HepG2 (cell line): ENCODE results near the gene ACTN2. TPM values are rescaled to one million over a fixed set of nuclear protein-coding genes. Genes with fewer than 3 reads are reported as not detected.
A peak's percentile ranks its signal among the peaks of the same experiment; 100 is the strongest.

Experiments
- ATAD3A ChIP-seq: sonication (generic); formaldehyde crosslinking; IDR thresholded peaks from 2 replicates; pipeline ENCODE4 v1.4.0; 2020; ENCODE audit warnings: missing genetic modification reagents
- DR1 ChIP-seq: sonication (generic); formaldehyde crosslinking; IDR thresholded peaks from 2 replicates; pipeline ENCODE4 v1.8.0; 2021; ENCODE audit warnings: mild to moderate bottlenecking, missing genetic modification reagents, inconsistent platforms
- EHMT2 ChIP-seq: fragments of 200-600 bp; sonication (generic); IDR thresholded peaks from 2 replicates; pipeline ENCODE4 v1.7.0; 2017; ENCODE audit warnings: antibody characterized with exemption, low read depth, low read length, borderline replicate concordance
- GTF3A ChIP-seq: sonication (generic); formaldehyde crosslinking; conservative IDR thresholded peaks from 2 replicates; pipeline ENCODE4 v1.4.0; 2020; ENCODE audit warnings: mild to moderate bottlenecking, missing genetic modification reagents
- JDP2 ChIP-seq: sonication (generic); formaldehyde crosslinking; IDR thresholded peaks from 2 replicates; pipeline ENCODE4 v1.8.1; 2022; ENCODE audit warnings: missing genetic modification reagents, borderline replicate concordance
- NR2F1 ChIP-seq, 2 experiments: fragments of 450-650 bp in 1 of 2; formaldehyde crosslinking in 1 of 2; IDR thresholded peaks; 2 replicates each; pipeline versions ENCODE4 v1.5.0 to v1.6.1; 2016 to 2020; ENCODE audit warnings: mild to moderate bottlenecking in 1 of 2, missing compliant biosample characterization in 1 of 2, missing genetic modification reagents in 1 of 2, moderate library complexity in 1 of 2
- PCBP2 ChIP-seq: fragments of 200-400 bp; formaldehyde crosslinking; optimal IDR thresholded peaks from 2 replicates; pipeline ENCODE3; 2018; ENCODE audit warnings: low read length, low read depth; ENCODE audit not compliant: poor library complexity, severe bottlenecking
- RARA ChIP-seq: IDR thresholded peaks from 2 replicates; pipeline ENCODE4 v1.6.1; 2016; ENCODE audit warnings: missing genetic modification reagents, missing compliant biosample characterization
- SALL1 ChIP-seq: sonication (generic); formaldehyde crosslinking; IDR thresholded peaks from 2 replicates; pipeline ENCODE4 v1.8.0; 2022; ENCODE audit warnings: mild to moderate bottlenecking, missing genetic modification reagents
- XBP1 ChIP-seq: sonication (generic); formaldehyde crosslinking; IDR thresholded peaks from 2 replicates; pipeline ENCODE4 v1.5.0; 2020; ENCODE audit warnings: missing genetic modification reagents
- ZFP36L1 ChIP-seq: sonication (generic); formaldehyde crosslinking; IDR thresholded peaks from 2 replicates; pipeline ENCODE4 v1.8.0; 2022; ENCODE audit warnings: mild to moderate bottlenecking, missing genetic modification reagents, moderate library complexity
- ZNF138 ChIP-seq: sonication (generic); formaldehyde crosslinking; IDR thresholded peaks from 2 replicates; pipeline ENCODE4 v1.5.0; 2020; ENCODE audit warnings: mild to moderate bottlenecking, low read depth, missing genetic modification reagents
- ZNF510 ChIP-seq: sonication (generic); formaldehyde crosslinking; IDR thresholded peaks from 2 replicates; pipeline ENCODE4 v1.4.0; 2020; ENCODE audit warnings: low read depth, mild to moderate bottlenecking, missing genetic modification reagents
- ZNF546 ChIP-seq: sonication (generic); formaldehyde crosslinking; conservative IDR thresholded peaks from 2 replicates; pipeline ENCODE4 v1.8.1; 2023; ENCODE audit warnings: mild to moderate bottlenecking, missing genetic modification reagents
- ZNF549 ChIP-seq: sonication (generic); formaldehyde crosslinking; IDR thresholded peaks from 2 replicates; pipeline ENCODE4 v1.5.0; 2020; ENCODE audit warnings: missing genetic modification reagents
- ZNF562 ChIP-seq: sonication (generic); formaldehyde crosslinking; IDR thresholded peaks from 2 replicates; pipeline ENCODE4 v1.8.0; 2022; ENCODE audit warnings: missing genetic modification reagents, borderline replicate concordance
- ZNF772 ChIP-seq: sonication (generic); formaldehyde crosslinking; IDR thresholded peaks from 2 replicates; pipeline ENCODE4 v1.5.0; 2020; ENCODE audit warnings: mild to moderate bottlenecking, missing genetic modification reagents
- ZSCAN25 ChIP-seq: sonication (generic); formaldehyde crosslinking; IDR thresholded peaks from 2 replicates; pipeline ENCODE4 v1.8.0; 2022; ENCODE audit warnings: mild to moderate bottlenecking, missing genetic modification reagents
- polyA plus RNA-seq, 8 experiments: library from polyadenylated mRNA; depleted of rRNA in 3 of 8; stranded (reverse) in 7 of 8; unstranded in 1 of 8; fragments of >200 nt; fragmentation: Illumina TruSeq in 4 of 8; extraction: Trizol in 4 of 8; gene quantifications; 2 replicates each; pipeline versions ENCODE4 v1.2.1 to v1.2.3, GENCODE V29; 2011 to 2016; ENCODE audit warnings: low read depth in 4 of 8, missing spikeins in 1 of 8, mixed read lengths in 1 of 8; ENCODE audit not compliant: insufficient read depth in 1 of 8
- total RNA-seq, 5 experiments: library from RNA; depleted of rRNA; stranded (reverse); fragments of >200 nt; fragmentation: Illumina TruSeq; extraction: Trizol; gene quantifications; 2 replicates each; pipeline ENCODE4 v1.2.3, GENCODE V29; 2016; ENCODE audit warnings: low read depth in 1 of 5
- TF ChIP-seq, protein P1 (sequence below): sonication (generic); formaldehyde crosslinking; IDR thresholded peaks from 2 replicates; pipeline ENCODE4 v1.4.0; 2020; ENCODE audit warnings: missing genetic modification reagents
- TF ChIP-seq, protein P2 (sequence below): sonication (generic); formaldehyde crosslinking; IDR thresholded peaks from 2 replicates; pipeline ENCODE4 v1.8.0; 2022; ENCODE audit warnings: missing genetic modification reagents, low read depth, mild to moderate bottlenecking, borderline replicate concordance
- TF ChIP-seq, protein P3 (sequence below): IDR thresholded peaks from 2 replicates; pipeline ENCODE4 v1.6.1; 2016
- TF ChIP-seq, protein P4 (sequence below): sonication (generic); formaldehyde crosslinking; IDR thresholded peaks from 2 replicates; pipeline ENCODE4 v1.4.0; 2020; ENCODE audit warnings: missing genetic modification reagents; ENCODE audit errors: not compliant biosample characterization
- TF ChIP-seq, protein P5 (sequence below): sonication (generic); formaldehyde crosslinking; IDR thresholded peaks from 2 replicates; pipeline ENCODE4 v1.4.0; 2020; ENCODE audit warnings: missing genetic modification reagents, borderline replicate concordance

The ACTN2 gene
- total and polyA plus RNA-seq, 2 of the 13 experiments (the other 11 are each of a cell fraction or from before 2014, with no cell fraction given), result 0.04 to 0.13 TPM

DNA sequence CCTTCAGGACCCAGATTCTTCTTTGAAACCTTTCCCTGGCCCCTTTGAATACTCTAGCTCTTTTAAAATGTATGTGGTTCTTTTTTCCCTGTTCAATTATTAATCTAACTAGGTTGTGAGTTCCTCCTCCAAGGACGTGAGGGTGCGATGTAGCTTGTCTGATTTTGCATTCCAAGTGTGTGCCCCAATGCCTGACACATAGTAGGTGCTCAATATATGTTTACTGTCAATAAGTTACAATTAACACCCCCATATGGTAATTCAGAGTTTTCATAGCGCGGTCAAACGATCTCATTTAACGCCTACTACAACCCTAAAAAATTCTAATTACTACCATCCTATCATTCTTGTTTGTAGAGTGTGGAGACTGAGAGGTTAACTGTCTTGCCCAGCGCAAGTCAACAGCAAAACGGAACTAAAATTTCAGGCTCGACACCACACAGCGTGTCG is 108.3 kb downstream of the ACTN2 start (continued):
- TF ChIP-seq, protein P1, sequence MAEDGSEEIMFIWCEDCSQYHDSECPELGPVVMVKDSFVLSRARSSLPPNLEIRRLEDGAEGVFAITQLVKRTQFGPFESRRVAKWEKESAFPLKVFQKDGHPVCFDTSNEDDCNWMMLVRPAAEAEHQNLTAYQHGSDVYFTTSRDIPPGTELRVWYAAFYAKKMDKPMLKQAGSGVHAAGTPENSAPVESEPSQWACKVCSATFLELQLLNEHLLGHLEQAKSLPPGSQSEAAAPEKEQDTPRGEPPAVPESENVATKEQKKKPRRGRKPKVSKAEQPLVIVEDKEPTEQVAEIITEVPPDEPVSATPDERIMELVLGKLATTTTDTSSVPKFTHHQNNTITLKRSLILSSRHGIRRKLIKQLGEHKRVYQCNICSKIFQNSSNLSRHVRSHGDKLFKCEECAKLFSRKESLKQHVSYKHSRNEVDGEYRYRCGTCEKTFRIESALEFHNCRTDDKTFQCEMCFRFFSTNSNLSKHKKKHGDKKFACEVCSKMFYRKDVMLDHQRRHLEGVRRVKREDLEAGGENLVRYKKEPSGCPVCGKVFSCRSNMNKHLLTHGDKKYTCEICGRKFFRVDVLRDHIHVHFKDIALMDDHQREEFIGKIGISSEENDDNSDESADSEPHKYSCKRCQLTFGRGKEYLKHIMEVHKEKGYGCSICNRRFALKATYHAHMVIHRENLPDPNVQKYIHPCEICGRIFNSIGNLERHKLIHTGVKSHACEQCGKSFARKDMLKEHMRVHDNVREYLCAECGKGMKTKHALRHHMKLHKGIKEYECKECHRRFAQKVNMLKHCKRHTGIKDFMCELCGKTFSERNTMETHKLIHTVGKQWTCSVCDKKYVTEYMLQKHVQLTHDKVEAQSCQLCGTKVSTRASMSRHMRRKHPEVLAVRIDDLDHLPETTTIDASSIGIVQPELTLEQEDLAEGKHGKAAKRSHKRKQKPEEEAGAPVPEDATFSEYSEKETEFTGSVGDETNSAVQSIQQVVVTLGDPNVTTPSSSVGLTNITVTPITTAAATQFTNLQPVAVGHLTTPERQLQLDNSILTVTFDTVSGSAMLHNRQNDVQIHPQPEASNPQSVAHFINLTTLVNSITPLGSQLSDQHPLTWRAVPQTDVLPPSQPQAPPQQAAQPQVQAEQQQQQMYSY (CRISPR knock-in tag), result no peak
- no peak for TF ChIP-seq GTF3A (CRISPR knock-in tag)
- TF ChIP-seq ZNF546, result no peak
- TF ChIP-seq ZNF138 (CRISPR knock-in tag), result 0 out of 2 replicates have a peak, but pooled peaks have one; percentile 8
- 0 out of 2 replicates have a peak, but pooled peaks have one; percentile 14 for TF ChIP-seq ZFP36L1 (CRISPR knock-in tag)
- no peak for TF ChIP-seq ZNF562 (CRISPR knock-in tag)
- TF ChIP-seq ZNF772 (CRISPR knock-in tag), result peak; percentile 1; the same call in 1 of the 2 replicates
- TF ChIP-seq ZSCAN25 (CRISPR knock-in tag), result 0 out of 2 replicates have a peak, but pooled peaks have one; percentile 14
- TF ChIP-seq, protein P2, sequence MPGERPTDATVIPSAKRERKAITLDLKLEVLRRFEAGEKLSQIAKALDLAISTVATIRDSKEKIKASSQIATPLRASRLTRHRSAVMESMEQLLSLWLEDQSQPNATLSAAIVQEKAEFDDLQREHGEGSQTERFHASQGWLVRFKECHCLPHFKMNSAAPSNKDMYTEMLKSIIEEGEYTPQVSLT (CRISPR knock-in tag), result no peak
- TF ChIP-seq XBP1 (CRISPR knock-in tag), result no peak
- no peak for TF ChIP-seq SALL1 (CRISPR knock-in tag)
- 0 out of 2 replicates have a peak, but pooled peaks have one; percentile 70 for TF ChIP-seq EHMT2
- no peak for TF ChIP-seq DR1 (CRISPR knock-in tag)
- no peak for TF ChIP-seq PCBP2
- no peak for TF ChIP-seq RARA (CRISPR knock-in tag)
- no peak for TF ChIP-seq ATAD3A
- no peak for TF ChIP-seq ZNF549 (CRISPR knock-in tag)
- no peak; the same call in 1 of the 2 replicates for TF ChIP-seq ZNF510 (CRISPR knock-in tag)
- TF ChIP-seq, protein P3, sequence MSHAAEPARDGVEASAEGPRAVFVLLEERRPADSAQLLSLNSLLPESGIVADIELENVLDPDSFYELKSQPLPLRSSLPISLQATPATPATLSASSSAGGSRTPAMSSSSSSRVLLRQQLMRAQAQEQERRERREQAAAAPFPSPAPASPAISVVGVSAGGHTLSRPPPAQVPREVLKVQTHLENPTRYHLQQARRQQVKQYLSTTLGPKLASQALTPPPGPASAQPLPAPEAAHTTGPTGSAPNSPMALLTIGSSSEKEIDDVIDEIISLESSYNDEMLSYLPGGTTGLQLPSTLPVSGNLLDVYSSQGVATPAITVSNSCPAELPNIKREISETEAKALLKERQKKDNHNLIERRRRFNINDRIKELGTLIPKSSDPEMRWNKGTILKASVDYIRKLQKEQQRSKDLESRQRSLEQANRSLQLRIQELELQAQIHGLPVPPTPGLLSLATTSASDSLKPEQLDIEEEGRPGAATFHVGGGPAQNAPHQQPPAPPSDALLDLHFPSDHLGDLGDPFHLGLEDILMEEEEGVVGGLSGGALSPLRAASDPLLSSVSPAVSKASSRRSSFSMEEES (CRISPR knock-in tag), result no peak
- no peak for TF ChIP-seq JDP2 (CRISPR knock-in tag)
- TF ChIP-seq NR2F1 (CRISPR knock-in tag; IDR thresholded peaks at IDR 0.05), result no peak
- TF ChIP-seq, protein P4, sequence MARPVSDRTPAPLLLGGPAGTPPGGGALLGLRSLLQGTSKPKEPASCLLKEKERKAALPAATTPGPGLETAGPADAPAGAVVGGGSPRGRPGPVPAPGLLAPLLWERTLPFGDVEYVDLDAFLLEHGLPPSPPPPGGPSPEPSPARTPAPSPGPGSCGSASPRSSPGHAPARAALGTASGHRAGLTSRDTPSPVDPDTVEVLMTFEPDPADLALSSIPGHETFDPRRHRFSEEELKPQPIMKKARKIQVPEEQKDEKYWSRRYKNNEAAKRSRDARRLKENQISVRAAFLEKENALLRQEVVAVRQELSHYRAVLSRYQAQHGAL (CRISPR knock-in tag), result no peak
- TF ChIP-seq, protein P5, sequence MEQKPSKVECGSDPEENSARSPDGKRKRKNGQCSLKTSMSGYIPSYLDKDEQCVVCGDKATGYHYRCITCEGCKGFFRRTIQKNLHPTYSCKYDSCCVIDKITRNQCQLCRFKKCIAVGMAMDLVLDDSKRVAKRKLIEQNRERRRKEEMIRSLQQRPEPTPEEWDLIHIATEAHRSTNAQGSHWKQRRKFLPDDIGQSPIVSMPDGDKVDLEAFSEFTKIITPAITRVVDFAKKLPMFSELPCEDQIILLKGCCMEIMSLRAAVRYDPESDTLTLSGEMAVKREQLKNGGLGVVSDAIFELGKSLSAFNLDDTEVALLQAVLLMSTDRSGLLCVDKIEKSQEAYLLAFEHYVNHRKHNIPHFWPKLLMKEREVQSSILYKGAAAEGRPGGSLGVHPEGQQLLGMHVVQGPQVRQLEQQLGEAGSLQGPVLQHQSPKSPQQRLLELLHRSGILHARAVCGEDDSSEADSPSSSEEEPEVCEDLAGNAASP (CRISPR knock-in tag), result 0 out of 2 replicates have a peak, but pooled peaks have one; percentile 19
